OCI-LY3 (cell line): ENCODE measurements around the gene FHOD3.

Experiments used
- EZH2phosphoT487 ChIP-seq: fragments of 200-600 bp; shearing (Covaris generic); IDR thresholded peaks from 2 replicates; pipeline ENCODE4 v1.6.1; 2018; ENCODE audit warnings: antibody characterized with exemption, mixed run types, low read depth
- TF ChIP-seq, protein P1 (sequence below): fragments of 200-600, 300-600 bp; sonication (generic); IDR thresholded peaks from 2 replicates; pipeline ENCODE4 v1.5.1; 2014; ENCODE audit warnings: antibody characterized with exemption, low read length, low read depth

DNA sequence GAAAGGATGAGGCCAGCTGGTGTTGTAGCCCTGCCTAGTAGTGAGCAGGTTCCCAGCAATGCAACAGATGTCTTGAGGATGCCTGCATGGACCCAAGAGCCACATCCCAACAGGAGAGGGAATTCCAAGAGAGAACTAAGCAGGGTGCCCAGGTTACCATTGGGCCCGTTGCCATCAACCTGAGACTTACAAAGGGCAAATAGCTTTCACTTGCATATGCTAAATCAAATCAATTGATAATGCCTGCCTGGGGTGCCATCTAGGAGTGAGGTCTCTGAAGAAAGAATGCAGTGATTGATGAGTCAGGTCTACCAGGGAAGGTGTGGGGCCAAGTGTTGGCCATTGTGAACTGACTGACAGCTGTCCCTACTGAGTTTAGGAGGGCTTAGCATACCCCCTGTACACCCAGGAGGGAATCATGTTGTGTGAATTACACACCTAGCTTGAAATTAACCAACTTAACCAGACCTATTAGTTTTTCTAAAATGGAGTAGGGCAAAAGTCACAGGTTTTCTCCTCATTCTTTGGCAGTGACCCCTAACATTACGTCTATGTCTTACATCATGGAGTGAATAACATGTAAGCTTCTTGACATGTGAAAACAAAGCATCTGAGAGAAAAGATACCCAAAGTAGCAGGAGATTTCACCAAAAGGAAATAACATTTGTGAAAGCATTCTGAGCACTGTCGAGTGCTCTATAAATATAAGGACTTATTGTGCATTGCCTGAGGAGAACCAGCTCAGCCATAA, 32.3 kb downstream of the FHOD3 start:
- TF ChIP-seq, protein P1, sequence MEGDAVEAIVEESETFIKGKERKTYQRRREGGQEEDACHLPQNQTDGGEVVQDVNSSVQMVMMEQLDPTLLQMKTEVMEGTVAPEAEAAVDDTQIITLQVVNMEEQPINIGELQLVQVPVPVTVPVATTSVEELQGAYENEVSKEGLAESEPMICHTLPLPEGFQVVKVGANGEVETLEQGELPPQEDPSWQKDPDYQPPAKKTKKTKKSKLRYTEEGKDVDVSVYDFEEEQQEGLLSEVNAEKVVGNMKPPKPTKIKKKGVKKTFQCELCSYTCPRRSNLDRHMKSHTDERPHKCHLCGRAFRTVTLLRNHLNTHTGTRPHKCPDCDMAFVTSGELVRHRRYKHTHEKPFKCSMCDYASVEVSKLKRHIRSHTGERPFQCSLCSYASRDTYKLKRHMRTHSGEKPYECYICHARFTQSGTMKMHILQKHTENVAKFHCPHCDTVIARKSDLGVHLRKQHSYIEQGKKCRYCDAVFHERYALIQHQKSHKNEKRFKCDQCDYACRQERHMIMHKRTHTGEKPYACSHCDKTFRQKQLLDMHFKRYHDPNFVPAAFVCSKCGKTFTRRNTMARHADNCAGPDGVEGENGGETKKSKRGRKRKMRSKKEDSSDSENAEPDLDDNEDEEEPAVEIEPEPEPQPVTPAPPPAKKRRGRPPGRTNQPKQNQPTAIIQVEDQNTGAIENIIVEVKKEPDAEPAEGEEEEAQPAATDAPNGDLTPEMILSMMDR, result no peak
- no peak for TF ChIP-seq EZH2phosphoT487
